NB4 (cell line): ENCODE measurements around the gene ETV3L.

ENCODE experiments used
- CTCF ChIP-seq: IDR thresholded peaks from one replicate; pipeline ENCODE4 v1.5.1; 2012; ENCODE audit warnings: low read depth, low read length
- MAX ChIP-seq: IDR thresholded peaks from 2 replicates; pipeline ENCODE4 v1.6.1; 2011; ENCODE audit warnings: low read depth, low read length
- POLR2A ChIP-seq: IDR thresholded peaks from 2 replicates; pipeline ENCODE4 v1.6.1; 2011; ENCODE audit warnings: mild to moderate bottlenecking; ENCODE audit not compliant: insufficient read length; ENCODE audit errors: extremely low read depth

GRCh38 chr1:157096881-157097280 lies 2.7 kb downstream of the ETV3L start:
- TF ChIP-seq CTCF (no peak), MAX (no peak), POLR2A (no peak)
